Glomerular visceral epithelial cell (primary cell): ENCODE measurements around the gene CLCN7.
A peak's percentile ranks its signal among the peaks of the same experiment; 100 is the strongest.

ENCODE experiments used
- DNase-seq: peaks from one replicate; pipeline ENCODE4 v3.0.0-alpha.2; 2016; ENCODE audit errors: extremely low spot score

Gene CLCN7

DNA sequence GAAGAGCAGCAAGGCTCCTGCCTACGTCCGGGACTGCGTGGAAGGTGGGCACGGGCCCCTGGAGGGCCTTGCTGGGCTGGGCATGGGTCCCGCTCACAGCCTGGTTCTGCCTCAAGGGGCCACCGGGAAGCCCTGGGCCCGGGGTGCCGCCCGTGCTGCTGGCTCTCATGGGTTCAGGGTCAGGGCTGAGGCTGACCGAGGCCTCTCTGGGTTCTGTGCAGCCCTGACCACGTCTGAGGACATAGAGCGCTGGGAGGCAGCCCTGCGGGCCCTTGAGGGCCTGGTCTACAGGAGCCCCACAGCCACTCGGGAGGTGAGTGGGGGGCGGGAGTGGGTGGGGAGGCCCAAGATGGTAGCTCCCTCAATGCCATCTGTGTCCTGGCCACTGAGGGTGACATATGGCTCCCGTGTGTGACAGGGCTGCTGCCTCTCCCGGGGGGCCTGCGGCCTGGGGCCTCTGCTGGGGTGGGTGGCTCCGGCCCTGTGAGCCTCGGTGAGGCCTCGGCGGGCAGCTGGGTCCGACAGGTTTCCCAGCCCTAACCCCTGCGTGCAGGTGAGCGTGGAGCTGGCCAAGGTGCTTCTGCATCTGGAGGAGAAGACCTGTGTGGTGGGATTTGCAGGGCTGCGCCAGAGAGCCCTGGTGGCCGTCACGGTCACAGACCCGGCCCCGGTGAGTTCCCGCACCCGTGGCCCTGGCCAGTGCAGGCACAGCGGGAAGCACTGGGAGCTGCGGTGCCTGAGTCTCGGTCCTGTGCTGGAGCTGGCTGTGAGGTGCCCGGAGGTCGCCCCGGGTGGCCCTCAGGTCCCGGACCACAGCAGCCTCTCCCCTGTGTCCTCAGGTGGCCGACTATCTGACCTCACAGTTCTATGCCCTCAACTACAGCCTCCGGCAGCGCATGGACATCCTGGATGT is 27.5 kb upstream of the CLCN7 start:
- no peak for DNase-seq

DNA sequence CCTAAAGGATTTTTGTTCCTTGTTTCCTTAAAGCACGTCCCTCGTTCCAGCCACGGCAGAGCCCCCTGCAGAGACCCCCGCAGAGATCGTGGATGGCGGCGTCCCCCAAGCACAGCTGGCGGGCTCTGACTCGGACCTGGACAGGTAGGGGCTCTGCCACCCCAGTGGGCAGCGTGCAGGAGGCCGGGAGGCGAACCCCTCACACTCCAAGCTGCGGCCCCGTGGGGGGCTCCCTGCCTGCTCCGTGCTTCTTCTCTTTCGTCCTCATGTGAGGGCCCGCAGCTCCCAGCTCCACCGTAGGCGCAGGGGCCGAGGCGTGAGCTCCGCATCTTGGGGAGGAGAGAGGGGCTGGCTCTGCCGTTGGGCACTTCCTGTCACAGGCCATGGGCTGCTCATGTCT is 26.8 kb upstream of the CLCN7 start:
- DNase-seq = no peak

DNA sequence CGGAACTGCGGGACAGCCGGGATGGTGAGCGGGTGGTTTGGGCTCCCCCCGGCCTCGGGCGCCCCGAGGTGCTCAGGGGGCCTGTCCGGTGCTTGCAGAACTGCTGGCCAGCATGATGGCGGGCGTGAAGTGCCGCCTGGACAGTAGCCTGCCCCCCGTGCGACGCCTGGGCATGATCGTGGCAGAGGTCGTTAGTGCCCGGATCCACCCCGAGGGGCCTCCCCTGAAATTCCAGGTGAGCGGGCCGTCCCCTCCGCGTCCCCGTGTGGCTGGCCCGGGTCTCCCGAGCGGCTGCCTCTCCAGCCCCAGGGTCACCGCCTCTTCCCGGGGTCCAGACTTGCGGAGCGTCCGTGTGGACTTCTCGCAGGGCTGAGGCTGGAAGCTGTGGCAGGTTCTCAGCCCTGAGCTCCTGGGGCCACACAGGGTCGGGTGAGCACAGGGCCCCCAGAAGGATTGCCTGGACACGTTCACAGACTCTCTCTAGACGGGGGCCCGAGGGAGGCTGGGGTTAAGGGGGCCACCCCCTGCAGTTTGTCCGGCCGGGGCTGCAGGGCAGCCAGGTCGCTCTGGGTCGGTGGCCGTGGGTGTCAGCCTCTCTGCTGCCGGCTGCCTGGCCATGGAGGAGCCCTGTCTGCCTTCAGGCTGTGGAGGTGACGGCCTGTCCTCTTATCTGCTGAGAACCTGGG is 25.8 kb upstream of the CLCN7 start:
- no peak for DNase-seq

- DNase-seq = no peak
Measured at GRCh38 chr16:1499756-1500464, 25.1 kb upstream of the CLCN7 start.

- DNase-seq = no peak
Measured at GRCh38 chr16:1498899-1499676, 24.3 kb upstream of the CLCN7 start.

DNA sequence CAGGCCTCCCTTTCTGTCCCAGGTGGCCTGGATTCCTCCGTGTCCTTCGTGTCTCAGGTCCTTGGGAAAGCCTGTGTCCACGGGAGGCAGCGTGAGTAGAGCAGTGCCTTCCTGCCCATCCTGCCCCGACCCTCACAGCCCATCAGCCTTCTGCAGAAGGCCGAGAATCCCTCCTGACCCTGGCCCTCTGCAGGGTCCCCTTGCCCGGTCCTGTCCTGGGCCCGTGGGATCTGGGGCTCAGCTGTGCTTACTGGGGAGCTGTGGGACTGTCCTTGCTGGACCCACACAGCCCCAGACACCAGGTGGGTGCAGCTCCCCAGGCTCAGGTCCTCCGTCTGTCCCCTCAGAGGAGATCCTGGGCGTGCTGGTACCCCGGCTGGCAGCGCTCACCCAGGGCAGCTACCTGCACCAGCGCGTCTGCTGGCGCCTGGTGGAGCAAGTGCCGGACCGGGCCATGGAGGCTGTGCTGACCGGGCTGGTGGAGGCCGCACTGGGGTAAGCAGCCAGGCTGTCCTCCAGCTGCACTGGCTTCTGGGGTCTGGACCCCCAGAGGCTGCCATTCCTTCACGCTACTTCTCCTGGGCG is 22.3 kb upstream of the CLCN7 start:
- no peak for DNase-seq

- DNase-seq = no peak
Measured at GRCh38 chr16:1496464-1496863, 21.6 kb upstream of the CLCN7 start.

- DNase-seq = no peak
Measured at GRCh38 chr16:1495889-1496262, 21.0 kb upstream of the CLCN7 start.

DNA sequence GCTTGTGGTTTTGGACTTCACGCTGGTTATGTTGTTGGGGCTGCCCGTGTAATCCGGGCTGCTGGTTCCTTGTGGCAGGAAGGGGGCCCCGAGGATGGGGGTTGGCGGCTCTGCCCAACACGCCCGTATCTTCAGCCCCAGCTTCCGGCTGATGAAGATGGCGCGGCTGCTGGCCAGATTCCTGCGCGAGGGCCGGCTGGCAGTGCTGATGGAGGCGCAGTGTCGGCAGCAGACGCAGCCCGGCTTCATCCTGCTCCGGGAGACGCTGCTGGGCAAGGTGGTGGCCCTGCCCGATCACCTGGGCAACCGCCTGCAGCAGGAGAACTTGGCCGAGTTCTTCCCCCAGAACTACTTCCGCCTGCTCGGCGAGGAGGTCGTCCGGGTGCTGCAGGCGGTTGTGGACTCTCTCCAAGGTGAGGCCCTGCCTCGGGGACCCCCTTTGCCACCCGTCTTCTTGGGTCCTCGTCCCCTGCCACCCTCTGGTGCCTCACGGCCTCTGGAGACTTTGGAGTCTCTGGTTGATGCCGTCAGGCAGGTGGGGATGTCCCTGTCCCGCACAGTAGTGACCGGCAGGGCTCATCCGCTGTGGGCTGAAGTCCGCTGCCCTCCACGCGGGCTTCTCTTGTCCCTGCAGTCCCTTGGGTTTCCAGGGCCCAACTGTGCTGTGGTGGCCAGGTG is 20.5 kb upstream of the CLCN7 start:
- DNase-seq = no peak

GRCh38 chr16:1494711-1495110 is 19.9 kb upstream of the CLCN7 start:
- no peak for DNase-seq

- peak; percentile 53 for DNase-seq
Measured at GRCh38 chr16:1494129-1494640, 19.4 kb upstream of the CLCN7 start.

DNA sequence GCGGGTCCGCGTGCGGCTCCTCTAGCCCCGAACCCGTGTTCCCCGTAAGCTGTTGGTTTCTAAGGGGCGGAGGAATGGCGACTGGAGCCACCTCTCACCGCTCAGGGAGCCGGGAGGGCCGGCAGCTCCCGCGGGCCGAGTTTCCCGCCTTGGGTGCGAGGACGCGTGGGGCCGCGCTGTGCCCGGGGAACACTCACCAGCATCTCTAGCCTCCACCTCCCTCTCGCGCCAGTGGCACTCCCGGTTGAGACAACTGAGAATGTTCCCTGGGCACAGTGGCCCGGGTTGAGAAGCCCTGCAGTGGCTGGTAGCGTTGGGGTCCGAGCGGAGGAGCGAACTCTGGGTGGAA is 18.9 kb upstream of the CLCN7 start:
- DNase-seq = peak; percentile 25

- peak; percentile 80 for DNase-seq
Measured at GRCh38 chr16:1492923-1493745, 18.3 kb upstream of the CLCN7 start, which contains the start of gene TELO2. TSS of gene TELO2 (plus strand) at chr16:1493360. CDS start at chr16:1494282, 922 bp downstream.

GRCh38 chr16:1492082-1492922 is 17.5 kb upstream of the CLCN7 start:
- no peak for DNase-seq

DNA sequence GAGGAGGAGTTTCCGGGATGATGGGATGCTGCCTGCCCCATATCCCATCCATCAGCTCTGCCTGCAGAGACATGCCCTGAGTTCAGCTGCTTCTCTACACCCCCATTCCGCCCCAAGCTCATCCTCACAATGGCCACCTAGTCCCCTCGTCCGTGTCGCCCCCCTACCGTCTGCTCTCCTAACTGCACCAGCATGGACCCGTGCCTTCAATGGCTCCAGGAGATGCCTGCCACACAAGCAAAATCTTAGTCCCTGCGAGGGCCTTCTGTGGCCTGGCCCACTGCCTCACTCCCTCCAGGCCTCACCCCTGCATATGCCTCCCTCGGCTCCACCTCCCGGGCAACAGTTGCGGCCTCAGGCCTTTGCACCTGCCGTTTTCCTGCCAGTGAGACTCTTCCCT is 16.5 kb upstream of the CLCN7 start:
- no peak for DNase-seq

- no peak for DNase-seq
Measured at GRCh38 chr16:1489077-1489476, 14.2 kb upstream of the CLCN7 start.

GRCh38 chr16:1488619-1489018 is 13.8 kb upstream of the CLCN7 start, which contains the start of gene PTX4:
TSS of gene PTX4 (minus strand) at chr16:1488944. CDS start at chr16:1488909, 35 bp downstream.
- no peak for DNase-seq

GRCh38 chr16:1488054-1488601 is 13.3 kb upstream of the CLCN7 start:
- DNase-seq = no peak
